WTC11 (cell line): ENCODE results near the gene ZFAND3. TPM values are rescaled to one million over a fixed set of nuclear protein-coding genes. Genes with fewer than 3 reads are reported as not detected.

Experiments
- ATAC-seq: fragments of 200-7000 bp; cut with Tn5 transposase; 2 replicates; pipeline ENCODE4 v1.10.0; 2021; ENCODE audit warnings: mild to moderate bottlenecking, moderate library complexity
- CTCF ChIA-PET: fragments of 300-600 bp; sonication (Branson Sonifier 250); formaldehyde crosslinking; loops from one replicate; lab custom pipeline; 2021; ENCODE audit warnings: antibody characterized with exemption; lab: Charles Lee
- POLR2A ChIA-PET: fragments of 350-600 bp; sonication (Branson Sonifier 250); formaldehyde crosslinking; loops from one replicate; lab custom pipeline; 2021; ENCODE audit warnings: antibody characterized with exemption; lab: Charles Lee
- DNase-seq: peaks from one replicate; pipeline ENCODE4 v3.0.0; 2021; ENCODE audit warnings: low spot score
- H3K27ac Mint-ChIP-seq: 2 replicates; pipeline ENCODE4 v1.8.0; 2021; ENCODE audit warnings: mixed read lengths
- H3K27me3 Mint-ChIP-seq: 2 replicates; pipeline ENCODE4 v1.8.0; 2021; ENCODE audit warnings: low read depth, mild to moderate bottlenecking, moderate library complexity, mixed read lengths
- H3K36me3 Mint-ChIP-seq: 2 replicates; pipeline ENCODE4 v1.8.0; 2021; ENCODE audit warnings: mixed read lengths
- H3K4me1 Mint-ChIP-seq: 2 replicates; pipeline ENCODE4 v1.8.0; 2022; ENCODE audit warnings: mixed read lengths
- H3K4me3 Mint-ChIP-seq: 2 replicates; pipeline ENCODE4 v1.8.0; 2021; ENCODE audit warnings: mild to moderate bottlenecking, moderate library complexity, mixed read lengths
- H3K9me3 Mint-ChIP-seq: 2 replicates; pipeline ENCODE4 v1.8.0; 2021; ENCODE audit warnings: mixed read lengths
- ETV6 ChIP-seq: sonication (generic); formaldehyde crosslinking; IDR thresholded peaks from 2 replicates; pipeline ENCODE4 v1.8.1; 2022; ENCODE audit warnings: mild to moderate bottlenecking, missing genetic modification reagents
- NFYB ChIP-seq: sonication (generic); formaldehyde crosslinking; conservative IDR thresholded peaks from 2 replicates; pipeline ENCODE4 v1.8.0; 2022; ENCODE audit warnings: low read depth, missing genetic modification reagents
- SMAD3 ChIP-seq: sonication (generic); formaldehyde crosslinking; IDR thresholded peaks from 2 replicates; pipeline ENCODE4 v1.8.0; 2022; ENCODE audit warnings: missing genetic modification reagents, mild to moderate bottlenecking, borderline replicate concordance
- SP1 ChIP-seq: sonication (generic); formaldehyde crosslinking; conservative IDR thresholded peaks from 2 replicates; pipeline ENCODE4 v1.8.1; 2022; ENCODE audit warnings: missing genetic modification reagents
- ZNF138 ChIP-seq: sonication (generic); formaldehyde crosslinking; conservative IDR thresholded peaks from 2 replicates; pipeline ENCODE4 v1.8.1; 2022; ENCODE audit warnings: mild to moderate bottlenecking, moderate library complexity, missing genetic modification reagents
- total RNA-seq: library from RNA; stranded (reverse); gene quantifications from 3 replicates; pipeline ENCODE4 v1.2.3, GENCODE V29; 2021
- TF ChIP-seq, protein P1 (sequence below): sonication (generic); formaldehyde crosslinking; IDR thresholded peaks from 2 replicates; pipeline ENCODE4 v1.8.1; 2023; ENCODE audit warnings: mild to moderate bottlenecking, missing genetic modification reagents, moderate library complexity
- TF ChIP-seq, protein P2 (sequence below): sonication (generic); formaldehyde crosslinking; IDR thresholded peaks from 2 replicates; pipeline ENCODE4 v1.8.0; 2022; ENCODE audit warnings: missing genetic modification reagents
- TF ChIP-seq, protein P3 (sequence below): sonication (generic); formaldehyde crosslinking; IDR thresholded peaks from 2 replicates; pipeline ENCODE4 v1.8.1; 2023; ENCODE audit warnings: mild to moderate bottlenecking, missing genetic modification reagents
- TF ChIP-seq, protein P4 (sequence below): sonication (generic); formaldehyde crosslinking; conservative IDR thresholded peaks from 2 replicates; pipeline ENCODE4 v1.8.1; 2023; ENCODE audit warnings: mild to moderate bottlenecking, low read depth, missing genetic modification reagents, moderate library complexity
- TF ChIP-seq, protein P5 (sequence below): sonication (generic); formaldehyde crosslinking; IDR thresholded peaks from 2 replicates; pipeline ENCODE4 v1.8.1; 2022; ENCODE audit warnings: mild to moderate bottlenecking, missing genetic modification reagents, moderate library complexity, borderline replicate concordance
- TF ChIP-seq, protein P6 (sequence below): sonication (generic); formaldehyde crosslinking; IDR thresholded peaks from 2 replicates; pipeline ENCODE4 v1.8.0; 2023; ENCODE audit warnings: missing genetic modification reagents
- TF ChIP-seq, protein P7 (sequence below): fragments of 250-450 bp; sonication (Bioruptor Pico); IDR thresholded peaks from 2 replicates; pipeline ENCODE4 v1.9.0; 2021; ENCODE audit warnings: mild to moderate bottlenecking
- TF ChIP-seq, protein P8 (sequence below): sonication (generic); formaldehyde crosslinking; IDR thresholded peaks from 2 replicates; pipeline ENCODE4 v1.8.1; 2023; ENCODE audit warnings: mild to moderate bottlenecking, missing genetic modification reagents, borderline replicate concordance

The ZFAND3 gene
- total RNA-seq, 1 experiment from 2014 or later, result 50.3 TPM

DNA sequence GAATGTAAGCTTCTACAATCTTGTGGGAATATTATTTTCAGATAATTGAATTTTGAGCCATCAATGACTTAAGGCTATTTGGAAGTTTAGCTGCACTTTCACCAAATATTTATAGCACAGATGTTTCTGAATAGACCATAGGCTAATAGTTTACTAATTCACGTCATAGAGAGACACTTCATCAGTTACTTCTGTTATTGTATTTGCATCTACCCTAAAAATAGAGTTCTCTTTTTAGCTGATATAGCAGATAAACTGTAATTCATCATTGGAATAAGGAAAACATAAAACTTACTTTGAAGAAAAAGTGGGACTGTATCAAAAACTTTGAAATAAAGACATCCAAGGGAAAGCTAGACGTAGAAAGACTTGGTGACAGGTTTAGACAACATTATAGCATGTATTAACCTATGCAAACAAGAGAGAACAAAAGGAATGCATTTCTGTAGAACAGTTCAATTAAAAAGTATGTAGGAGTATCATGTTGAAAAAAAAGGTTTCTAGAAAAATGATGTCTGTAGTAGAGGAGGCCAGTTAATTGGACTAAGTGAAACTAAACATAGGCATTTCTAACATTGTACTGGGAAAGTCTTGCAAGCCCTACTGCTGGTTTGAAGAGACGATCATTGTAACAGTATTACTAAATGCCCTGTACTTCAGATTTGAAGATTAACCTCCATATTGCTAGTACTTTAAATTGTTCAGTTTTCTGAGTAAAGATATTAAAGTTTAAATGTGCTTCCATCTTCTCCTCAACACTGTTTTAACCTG, 123.3 kb downstream of the ZFAND3 start (continued):
- TF ChIP-seq, protein P1, sequence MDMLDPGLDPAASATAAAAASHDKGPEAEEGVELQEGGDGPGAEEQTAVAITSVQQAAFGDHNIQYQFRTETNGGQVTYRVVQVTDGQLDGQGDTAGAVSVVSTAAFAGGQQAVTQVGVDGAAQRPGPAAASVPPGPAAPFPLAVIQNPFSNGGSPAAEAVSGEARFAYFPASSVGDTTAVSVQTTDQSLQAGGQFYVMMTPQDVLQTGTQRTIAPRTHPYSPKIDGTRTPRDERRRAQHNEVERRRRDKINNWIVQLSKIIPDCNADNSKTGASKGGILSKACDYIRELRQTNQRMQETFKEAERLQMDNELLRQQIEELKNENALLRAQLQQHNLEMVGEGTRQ, result no peak
- TF ChIP-seq, protein P2, sequence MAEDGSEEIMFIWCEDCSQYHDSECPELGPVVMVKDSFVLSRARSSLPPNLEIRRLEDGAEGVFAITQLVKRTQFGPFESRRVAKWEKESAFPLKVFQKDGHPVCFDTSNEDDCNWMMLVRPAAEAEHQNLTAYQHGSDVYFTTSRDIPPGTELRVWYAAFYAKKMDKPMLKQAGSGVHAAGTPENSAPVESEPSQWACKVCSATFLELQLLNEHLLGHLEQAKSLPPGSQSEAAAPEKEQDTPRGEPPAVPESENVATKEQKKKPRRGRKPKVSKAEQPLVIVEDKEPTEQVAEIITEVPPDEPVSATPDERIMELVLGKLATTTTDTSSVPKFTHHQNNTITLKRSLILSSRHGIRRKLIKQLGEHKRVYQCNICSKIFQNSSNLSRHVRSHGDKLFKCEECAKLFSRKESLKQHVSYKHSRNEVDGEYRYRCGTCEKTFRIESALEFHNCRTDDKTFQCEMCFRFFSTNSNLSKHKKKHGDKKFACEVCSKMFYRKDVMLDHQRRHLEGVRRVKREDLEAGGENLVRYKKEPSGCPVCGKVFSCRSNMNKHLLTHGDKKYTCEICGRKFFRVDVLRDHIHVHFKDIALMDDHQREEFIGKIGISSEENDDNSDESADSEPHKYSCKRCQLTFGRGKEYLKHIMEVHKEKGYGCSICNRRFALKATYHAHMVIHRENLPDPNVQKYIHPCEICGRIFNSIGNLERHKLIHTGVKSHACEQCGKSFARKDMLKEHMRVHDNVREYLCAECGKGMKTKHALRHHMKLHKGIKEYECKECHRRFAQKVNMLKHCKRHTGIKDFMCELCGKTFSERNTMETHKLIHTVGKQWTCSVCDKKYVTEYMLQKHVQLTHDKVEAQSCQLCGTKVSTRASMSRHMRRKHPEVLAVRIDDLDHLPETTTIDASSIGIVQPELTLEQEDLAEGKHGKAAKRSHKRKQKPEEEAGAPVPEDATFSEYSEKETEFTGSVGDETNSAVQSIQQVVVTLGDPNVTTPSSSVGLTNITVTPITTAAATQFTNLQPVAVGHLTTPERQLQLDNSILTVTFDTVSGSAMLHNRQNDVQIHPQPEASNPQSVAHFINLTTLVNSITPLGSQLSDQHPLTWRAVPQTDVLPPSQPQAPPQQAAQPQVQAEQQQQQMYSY (CRISPR knock-in tag), result no peak
- TF ChIP-seq, protein P3, sequence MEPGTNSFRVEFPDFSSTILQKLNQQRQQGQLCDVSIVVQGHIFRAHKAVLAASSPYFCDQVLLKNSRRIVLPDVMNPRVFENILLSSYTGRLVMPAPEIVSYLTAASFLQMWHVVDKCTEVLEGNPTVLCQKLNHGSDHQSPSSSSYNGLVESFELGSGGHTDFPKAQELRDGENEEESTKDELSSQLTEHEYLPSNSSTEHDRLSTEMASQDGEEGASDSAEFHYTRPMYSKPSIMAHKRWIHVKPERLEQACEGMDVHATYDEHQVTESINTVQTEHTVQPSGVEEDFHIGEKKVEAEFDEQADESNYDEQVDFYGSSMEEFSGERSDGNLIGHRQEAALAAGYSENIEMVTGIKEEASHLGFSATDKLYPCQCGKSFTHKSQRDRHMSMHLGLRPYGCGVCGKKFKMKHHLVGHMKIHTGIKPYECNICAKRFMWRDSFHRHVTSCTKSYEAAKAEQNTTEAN, result no peak
- TF ChIP-seq, protein P4, sequence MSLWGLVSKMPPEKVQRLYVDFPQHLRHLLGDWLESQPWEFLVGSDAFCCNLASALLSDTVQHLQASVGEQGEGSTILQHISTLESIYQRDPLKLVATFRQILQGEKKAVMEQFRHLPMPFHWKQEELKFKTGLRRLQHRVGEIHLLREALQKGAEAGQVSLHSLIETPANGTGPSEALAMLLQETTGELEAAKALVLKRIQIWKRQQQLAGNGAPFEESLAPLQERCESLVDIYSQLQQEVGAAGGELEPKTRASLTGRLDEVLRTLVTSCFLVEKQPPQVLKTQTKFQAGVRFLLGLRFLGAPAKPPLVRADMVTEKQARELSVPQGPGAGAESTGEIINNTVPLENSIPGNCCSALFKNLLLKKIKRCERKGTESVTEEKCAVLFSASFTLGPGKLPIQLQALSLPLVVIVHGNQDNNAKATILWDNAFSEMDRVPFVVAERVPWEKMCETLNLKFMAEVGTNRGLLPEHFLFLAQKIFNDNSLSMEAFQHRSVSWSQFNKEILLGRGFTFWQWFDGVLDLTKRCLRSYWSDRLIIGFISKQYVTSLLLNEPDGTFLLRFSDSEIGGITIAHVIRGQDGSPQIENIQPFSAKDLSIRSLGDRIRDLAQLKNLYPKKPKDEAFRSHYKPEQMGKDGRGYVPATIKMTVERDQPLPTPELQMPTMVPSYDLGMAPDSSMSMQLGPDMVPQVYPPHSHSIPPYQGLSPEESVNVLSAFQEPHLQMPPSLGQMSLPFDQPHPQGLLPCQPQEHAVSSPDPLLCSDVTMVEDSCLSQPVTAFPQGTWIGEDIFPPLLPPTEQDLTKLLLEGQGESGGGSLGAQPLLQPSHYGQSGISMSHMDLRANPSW (CRISPR knock-in tag), result no peak
- TF ChIP-seq, protein P5, sequence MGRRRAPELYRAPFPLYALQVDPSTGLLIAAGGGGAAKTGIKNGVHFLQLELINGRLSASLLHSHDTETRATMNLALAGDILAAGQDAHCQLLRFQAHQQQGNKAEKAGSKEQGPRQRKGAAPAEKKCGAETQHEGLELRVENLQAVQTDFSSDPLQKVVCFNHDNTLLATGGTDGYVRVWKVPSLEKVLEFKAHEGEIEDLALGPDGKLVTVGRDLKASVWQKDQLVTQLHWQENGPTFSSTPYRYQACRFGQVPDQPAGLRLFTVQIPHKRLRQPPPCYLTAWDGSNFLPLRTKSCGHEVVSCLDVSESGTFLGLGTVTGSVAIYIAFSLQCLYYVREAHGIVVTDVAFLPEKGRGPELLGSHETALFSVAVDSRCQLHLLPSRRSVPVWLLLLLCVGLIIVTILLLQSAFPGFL, result no peak
- TF ChIP-seq, protein P6, sequence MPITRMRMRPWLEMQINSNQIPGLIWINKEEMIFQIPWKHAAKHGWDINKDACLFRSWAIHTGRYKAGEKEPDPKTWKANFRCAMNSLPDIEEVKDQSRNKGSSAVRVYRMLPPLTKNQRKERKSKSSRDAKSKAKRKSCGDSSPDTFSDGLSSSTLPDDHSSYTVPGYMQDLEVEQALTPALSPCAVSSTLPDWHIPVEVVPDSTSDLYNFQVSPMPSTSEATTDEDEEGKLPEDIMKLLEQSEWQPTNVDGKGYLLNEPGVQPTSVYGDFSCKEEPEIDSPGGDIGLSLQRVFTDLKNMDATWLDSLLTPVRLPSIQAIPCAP (CRISPR knock-in tag), result no peak
- no peak for TF ChIP-seq ETV6 (CRISPR knock-in tag)
- TF ChIP-seq, all 79 proteins: peak for 0

DNA sequence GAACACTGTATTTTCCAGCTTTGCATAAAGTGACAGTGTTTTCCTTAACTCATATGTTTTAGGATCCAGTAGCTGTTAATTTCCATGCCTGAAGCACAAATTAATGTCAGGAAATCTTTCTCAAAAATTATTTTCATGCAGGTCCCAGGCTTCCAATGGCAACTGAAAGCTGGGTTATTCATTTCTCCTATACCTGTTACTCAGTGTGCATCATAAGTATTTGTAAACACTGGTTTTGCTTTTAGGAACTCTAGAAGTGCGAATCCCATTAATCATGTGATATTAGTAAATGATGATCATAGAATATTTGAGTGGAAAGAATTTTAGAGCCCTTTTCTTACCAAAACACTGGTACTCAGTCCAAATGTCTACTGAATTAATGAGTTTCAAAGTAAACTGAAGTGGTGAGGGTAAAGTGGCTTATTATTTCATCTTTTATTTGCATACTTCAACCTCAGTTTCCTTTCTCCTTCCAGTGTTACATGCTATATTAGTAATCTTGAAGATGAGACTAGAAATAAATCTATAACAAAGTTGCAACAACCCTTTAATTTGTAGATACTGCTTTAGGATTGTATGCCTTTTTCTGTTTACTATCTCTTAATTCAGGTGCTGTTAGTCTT, 124.0 kb downstream of the ZFAND3 start:
- H3K4me1 Mint-ChIP-seq, result peaks cover 9% of the 10 kb centered on the region
- H3K36me3 Mint-ChIP-seq, result peaks cover 3% of the 10 kb centered on the region
- no peak overlapping the region for H3K27ac Mint-ChIP-seq
- CTCF ChIA-PET, result interaction anchor here (0.7 kb wide), 1 partner anchor 239 kb away, joined by 3 read pairs; no protein-coding TSS in a partner anchor
- H3K4me3 Mint-ChIP-seq, result no peak overlapping the region
- TF ChIP-seq SP1, result no peak
- POLR2A ChIA-PET, result no interaction called here
- H3K9me3 Mint-ChIP-seq, result peaks cover 3% of the 10 kb centered on the region
- no peaks in the 10 kb centered on the region for H3K27me3 Mint-ChIP-seq
- DNase-seq (no peak), ATAC-seq (no peak)

DNA sequence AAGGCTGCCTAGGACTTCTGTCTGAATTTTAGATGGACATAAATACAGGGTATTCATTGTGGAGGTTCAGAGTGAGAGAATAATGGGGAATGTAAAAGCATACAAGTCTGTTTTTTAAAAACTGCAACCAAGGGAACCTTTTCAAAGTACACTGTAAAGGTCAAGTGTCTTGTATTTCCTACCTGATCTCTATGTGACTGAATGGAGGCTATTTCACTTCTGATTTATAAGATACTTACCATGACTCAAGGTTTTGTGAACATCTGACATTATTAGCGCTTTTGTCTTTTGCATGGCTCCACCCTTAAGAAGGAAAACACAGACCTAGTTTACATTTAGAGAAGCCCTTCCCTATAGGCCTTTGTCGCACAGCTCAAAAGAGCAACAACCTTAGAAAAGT, 126.5 kb downstream of the ZFAND3 start:
- ChIA-PET CTCF (no interaction called here), POLR2A (no interaction called here)
- DNase-seq, result no peak
- Mint-ChIP-seq H3K36me3 (peaks cover 5% of the 10 kb centered on the region), H3K27me3 (no peaks in the 10 kb centered on the region), H3K9me3 (peaks cover 12% of the 10 kb centered on the region), H3K4me3 (no peak overlapping the region), H3K27ac (no peak overlapping the region), H3K4me1 (peaks cover 9% of the 10 kb centered on the region)
- no peak for ATAC-seq
- TF ChIP-seq NFYB (CRISPR knock-in tag), result no peak
- TF ChIP-seq ZNF138 (CRISPR knock-in tag), result no peak
- no peak for TF ChIP-seq SMAD3 (CRISPR knock-in tag)
- TF ChIP-seq, protein P7, sequence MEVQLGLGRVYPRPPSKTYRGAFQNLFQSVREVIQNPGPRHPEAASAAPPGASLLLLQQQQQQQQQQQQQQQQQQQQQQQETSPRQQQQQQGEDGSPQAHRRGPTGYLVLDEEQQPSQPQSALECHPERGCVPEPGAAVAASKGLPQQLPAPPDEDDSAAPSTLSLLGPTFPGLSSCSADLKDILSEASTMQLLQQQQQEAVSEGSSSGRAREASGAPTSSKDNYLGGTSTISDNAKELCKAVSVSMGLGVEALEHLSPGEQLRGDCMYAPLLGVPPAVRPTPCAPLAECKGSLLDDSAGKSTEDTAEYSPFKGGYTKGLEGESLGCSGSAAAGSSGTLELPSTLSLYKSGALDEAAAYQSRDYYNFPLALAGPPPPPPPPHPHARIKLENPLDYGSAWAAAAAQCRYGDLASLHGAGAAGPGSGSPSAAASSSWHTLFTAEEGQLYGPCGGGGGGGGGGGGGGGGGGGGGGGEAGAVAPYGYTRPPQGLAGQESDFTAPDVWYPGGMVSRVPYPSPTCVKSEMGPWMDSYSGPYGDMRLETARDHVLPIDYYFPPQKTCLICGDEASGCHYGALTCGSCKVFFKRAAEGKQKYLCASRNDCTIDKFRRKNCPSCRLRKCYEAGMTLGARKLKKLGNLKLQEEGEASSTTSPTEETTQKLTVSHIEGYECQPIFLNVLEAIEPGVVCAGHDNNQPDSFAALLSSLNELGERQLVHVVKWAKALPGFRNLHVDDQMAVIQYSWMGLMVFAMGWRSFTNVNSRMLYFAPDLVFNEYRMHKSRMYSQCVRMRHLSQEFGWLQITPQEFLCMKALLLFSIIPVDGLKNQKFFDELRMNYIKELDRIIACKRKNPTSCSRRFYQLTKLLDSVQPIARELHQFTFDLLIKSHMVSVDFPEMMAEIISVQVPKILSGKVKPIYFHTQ (CRISPR knock-in tag), result no peak
- TF ChIP-seq, protein P8, sequence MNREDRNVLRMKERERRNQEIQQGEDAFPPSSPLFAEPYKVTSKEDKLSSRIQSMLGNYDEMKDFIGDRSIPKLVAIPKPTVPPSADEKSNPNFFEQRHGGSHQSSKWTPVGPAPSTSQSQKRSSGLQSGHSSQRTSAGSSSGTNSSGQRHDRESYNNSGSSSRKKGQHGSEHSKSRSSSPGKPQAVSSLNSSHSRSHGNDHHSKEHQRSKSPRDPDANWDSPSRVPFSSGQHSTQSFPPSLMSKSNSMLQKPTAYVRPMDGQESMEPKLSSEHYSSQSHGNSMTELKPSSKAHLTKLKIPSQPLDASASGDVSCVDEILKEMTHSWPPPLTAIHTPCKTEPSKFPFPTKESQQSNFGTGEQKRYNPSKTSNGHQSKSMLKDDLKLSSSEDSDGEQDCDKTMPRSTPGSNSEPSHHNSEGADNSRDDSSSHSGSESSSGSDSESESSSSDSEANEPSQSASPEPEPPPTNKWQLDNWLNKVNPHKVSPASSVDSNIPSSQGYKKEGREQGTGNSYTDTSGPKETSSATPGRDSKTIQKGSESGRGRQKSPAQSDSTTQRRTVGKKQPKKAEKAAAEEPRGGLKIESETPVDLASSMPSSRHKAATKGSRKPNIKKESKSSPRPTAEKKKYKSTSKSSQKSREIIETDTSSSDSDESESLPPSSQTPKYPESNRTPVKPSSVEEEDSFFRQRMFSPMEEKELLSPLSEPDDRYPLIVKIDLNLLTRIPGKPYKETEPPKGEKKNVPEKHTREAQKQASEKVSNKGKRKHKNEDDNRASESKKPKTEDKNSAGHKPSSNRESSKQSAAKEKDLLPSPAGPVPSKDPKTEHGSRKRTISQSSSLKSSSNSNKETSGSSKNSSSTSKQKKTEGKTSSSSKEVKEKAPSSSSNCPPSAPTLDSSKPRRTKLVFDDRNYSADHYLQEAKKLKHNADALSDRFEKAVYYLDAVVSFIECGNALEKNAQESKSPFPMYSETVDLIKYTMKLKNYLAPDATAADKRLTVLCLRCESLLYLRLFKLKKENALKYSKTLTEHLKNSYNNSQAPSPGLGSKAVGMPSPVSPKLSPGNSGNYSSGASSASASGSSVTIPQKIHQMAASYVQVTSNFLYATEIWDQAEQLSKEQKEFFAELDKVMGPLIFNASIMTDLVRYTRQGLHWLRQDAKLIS (CRISPR knock-in tag), result no peak
